HTR-8/SVneo (cell line): ENCODE measurements around the gene CFAP53.
"Not testable (repeated sequence)": the region's sequence is repeated elsewhere in the genome, so short reads cannot be mapped to it uniquely, and the experiment has no call there.

Experiments used
- DNase-seq: peaks from one replicate; pipeline ENCODE4 v3.0.0; 2011; ENCODE audit warnings: low spot score, mixed read lengths; ENCODE audit not compliant: insufficient read length
- FAIRE-seq: peaks from 2 replicates; lab custom pipeline; 2011; peaks lifted over from hg19 to GRCh38; lab: Jason Lieb, UNC

Gene CFAP53

DNA sequence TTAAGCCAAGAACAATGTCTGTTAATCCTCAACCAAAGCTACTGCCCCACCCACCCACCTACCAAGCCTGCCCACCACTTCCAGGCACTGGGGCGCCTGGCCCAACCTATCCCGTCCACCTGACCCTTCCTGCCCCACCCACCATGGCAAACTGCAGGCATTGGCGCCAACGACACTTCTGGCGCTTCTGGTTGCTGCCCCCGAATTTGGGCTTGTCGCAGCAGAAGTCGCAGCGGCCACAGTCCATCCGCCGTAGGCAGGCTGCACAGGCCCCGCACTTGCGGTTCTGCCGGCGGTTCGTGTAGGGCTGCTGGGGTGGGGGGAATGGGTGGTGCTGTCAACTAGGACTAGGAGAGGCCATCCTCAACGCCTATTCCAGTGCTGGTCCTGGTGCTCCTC is 7.7 kb upstream of the CFAP53 start:
- no peak for DNase-seq
- FAIRE-seq = no peak

DNA sequence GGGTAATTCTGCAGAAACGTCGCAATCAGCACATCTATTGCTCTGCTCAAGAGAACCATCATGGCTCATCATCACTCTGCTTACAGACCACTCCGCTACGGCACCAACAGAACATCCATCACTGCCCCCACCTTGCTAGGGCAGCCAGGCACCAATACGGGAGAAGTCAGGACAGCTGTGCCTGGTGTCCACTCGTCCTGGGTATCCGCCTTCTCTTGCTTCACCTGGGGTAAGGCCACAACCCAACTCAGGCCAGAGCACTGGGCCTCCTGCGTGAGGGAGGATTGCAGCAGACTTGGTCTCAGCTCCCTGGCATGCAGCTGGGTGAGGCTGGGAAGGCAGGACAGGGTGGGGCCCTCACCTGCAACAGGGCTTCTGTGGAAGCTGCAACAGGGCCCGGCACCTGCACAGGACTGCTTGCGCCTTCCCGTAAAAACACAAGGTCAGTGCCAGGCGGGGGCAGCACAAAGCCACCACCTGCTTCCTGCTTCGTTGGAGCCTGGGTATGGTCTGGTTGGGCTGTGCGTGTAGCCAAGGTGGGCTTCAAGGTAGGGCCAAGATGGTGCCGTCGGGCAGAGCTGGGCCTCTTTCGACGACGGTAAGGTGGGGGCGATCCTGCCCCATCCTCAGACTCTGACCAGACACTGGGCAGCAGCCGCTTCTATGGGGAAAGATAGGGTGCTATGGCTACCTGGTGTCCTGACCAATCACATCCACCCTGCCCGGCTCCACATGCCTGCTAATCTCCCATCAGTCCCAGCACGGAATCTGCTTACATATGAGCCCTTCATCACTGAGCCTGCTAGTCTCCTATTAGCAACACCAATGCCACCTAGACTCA is 7.1 kb upstream of the CFAP53 start:
- no peak for DNase-seq
- no peak for FAIRE-seq

DNA sequence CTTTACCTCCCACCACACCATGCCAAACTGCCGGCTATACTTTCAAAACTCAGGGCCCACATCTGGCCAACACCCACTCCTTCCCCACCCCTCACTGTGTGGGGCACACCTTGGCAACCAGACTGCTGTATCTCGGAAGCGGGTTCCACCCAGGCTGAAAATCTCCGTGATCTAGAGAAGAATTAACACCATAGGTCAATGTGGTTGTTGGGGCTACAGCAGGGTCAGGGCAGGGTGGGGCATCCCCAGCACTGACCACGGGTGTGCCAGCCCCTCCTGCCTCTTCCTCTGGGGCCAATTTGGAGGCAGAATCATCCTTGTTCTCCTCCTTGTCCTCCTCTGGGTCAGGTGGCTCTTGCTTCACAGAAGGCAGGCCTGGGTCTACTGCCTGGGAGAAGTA is 6.3 kb upstream of the CFAP53 start:
- no peak for DNase-seq
- no peak for FAIRE-seq

DNA sequence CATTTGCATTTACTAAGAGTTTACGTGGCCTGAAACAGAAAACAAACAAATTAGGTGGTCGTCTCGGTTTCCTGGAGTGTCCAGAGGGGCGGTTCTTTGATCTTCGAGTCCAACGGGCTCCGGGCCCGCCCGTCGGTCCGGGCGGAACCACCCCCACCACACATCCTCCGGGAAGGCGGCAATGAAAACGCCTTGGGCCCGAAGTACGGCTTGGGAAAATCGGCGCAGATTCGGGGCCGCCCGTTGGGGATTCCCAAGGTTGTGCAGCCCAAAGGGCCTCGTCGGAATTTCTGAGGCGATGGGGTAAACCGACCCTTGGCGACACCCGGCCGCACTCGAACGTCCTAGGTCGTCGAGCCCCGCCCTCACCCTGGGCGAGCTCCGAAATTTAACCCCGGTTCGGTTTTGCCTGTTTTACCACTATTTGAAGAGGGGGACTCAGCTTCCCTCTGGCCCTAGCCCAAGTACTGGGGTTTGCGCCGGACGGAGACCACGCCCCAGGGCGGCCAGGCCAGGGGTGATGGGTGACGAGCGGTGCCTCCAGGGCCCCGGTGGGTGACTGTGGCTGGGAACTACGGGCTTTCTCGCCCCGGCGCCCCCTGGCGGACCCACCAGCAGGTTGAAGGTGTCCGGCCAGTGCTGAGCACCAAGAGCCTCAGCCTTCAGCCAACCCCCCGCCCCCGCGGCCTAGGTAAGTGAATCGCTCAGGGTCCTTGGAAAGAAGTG is 1.9 kb upstream of the CFAP53 start:
- no peak for FAIRE-seq
- DNase-seq = no peak

DNA sequence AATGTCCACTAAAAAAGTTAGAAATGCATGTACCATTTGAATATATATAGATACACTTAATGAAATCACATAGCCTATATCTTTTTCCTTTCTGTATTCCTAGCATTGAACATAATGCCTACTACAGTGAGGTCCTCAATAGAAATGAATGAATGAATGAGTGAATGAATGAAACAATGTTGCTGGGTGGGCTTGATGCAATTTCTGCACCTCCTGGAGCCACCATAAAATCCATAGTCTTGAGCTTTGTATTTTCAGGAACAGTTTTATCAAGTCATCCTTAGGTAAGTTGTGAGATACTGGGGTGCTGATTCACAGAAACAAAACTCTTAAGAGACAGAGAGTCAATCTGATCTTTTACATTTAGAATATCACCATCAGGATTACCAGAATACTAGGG is 3.3 kb downstream of the CFAP53 start:
- FAIRE-seq = no peak
- DNase-seq = no peak

DNA sequence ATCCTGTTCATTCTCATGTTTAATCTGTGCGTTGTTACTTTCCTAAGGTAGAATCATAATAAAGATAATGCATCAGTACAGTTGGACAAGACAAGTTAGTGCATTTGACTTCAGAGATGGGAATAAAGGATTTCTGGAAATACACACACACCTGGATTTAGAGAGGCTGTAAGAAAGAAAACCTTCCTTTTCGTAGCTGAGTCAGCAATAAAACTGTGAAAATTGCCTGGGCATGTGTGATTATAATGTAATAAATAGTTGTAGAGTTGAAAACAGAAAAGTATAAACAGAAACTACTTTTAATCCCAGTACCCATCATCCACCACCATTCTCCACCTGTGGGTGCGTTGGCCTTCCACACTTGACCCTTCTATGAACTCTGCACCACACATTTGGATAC is 15.4 kb downstream of the CFAP53 start:
- no peak for FAIRE-seq
- DNase-seq = no peak

DNA sequence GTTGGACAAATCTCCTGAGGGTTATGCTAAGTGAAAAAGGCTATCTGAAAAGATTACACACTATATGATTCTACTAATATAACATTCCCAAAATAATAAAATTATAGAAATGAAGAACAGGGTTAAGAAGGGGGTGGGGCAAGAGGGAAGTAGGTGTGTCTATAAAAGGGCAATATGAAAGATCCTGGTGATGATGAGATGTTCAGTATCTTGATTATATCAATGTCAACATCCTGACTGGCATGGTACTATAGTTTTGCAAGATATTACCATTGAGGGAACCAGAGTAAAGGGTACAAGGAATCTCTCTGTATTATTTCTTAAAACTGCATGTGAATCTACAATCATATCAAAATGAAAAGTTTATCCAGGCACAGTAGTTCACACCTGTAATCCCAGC is 16.7 kb downstream of the CFAP53 start:
- no peak for FAIRE-seq
- no peak for DNase-seq

DNA sequence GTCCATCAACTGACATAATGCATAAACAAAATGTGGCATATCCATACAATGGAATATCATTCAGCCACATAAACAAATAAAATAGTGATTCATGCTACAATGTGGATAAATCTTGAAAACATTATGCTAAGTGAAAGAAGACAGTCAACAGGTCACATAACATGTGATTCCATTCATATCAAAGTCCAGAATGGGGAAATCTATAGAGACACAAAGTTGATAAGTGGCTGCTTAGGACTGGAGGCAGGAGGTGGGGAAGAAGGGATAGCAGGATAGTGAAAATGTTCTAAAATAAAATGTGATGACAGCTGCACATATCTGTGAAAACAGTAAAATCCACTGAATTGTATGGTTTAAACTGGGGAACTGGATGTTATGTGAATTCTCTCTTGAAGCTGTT is 18.7 kb downstream of the CFAP53 start:
- DNase-seq (no peak), FAIRE-seq (no peak)

DNA sequence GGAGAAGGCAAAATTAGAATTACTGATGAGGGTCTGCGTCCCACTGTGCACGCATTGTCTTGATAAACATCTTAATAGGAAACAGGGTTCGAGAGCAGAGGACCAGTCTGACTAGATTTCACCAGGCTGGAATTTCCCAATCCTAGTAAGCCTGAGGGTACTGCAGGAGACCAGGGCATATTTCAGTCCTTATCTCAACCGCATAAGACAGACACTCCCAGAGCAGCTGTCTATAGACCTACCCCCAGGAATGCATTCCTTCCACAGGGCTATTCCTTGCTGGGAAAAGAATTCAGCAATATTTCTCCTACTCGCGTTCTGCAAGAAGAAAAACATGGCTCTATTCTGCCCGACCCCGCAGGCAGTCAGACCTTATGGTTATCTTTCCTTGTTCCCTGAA is 24.5 kb downstream of the CFAP53 start:
- DNase-seq, FAIRE-seq: not testable (repeated sequence)

DNA sequence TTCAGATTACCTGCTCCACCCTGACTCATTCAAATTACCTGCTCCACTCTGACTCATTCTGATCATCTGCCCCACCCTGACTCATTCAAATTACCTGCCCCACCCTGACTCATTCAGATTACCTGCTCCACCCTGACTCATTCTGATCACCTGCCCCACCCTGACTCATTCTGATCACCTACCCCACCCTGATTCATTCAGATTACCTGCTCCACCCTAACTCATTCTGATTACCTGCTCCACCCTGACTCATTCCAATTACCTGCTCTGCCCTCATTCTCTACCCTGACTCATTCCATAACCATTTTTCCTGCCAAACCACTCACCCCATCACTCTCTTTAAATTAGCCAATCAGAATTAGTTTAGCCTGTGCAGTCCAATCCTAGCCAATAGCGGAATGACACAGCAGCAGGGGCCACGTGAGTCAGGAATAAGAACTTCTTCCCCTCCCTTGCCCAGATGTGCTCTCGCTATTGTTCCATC is 26.2 kb downstream of the CFAP53 start:
- DNase-seq = no peak
- no peak for FAIRE-seq

DNA sequence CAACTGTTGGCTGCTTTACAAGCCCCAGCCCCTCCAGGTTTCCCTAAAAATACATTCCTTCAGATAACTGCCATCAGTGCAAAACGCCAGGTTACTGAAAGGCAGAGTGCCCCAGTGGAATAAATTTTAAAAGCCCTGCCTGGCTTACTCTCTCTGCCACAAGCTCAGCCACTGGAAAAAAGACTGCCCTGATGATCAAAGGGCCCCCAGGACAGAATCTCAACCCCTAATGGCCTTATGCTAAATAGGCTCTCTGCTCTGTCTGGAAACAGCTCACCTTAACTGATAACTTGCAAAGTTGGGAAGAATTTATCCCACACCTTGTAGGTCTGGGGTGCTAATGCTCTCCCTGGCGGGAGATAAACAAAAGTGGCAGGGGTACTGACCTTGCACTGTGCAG is 33.9 kb downstream of the CFAP53 start:
- DNase-seq = no peak
- no peak for FAIRE-seq

DNA sequence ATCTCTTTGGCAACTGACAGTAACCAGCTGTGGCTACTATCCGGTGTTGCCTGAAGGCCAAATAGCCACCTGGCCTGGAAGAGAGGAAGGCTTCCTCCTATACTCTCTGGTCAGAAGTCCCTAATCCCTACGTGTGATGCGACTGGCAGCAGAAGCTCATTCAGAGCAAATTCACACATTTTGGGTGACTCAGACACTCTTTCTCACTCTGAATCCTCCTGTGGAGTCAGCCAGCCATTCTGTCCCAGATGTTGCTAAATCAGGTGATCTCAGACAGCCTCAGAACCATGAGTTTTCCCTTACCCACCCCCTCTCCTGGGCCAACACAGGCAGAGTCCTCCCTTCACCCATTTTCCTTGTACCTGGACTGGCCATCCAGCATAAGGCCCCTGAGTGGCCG is 34.7 kb downstream of the CFAP53 start:
- no peak for FAIRE-seq

DNA sequence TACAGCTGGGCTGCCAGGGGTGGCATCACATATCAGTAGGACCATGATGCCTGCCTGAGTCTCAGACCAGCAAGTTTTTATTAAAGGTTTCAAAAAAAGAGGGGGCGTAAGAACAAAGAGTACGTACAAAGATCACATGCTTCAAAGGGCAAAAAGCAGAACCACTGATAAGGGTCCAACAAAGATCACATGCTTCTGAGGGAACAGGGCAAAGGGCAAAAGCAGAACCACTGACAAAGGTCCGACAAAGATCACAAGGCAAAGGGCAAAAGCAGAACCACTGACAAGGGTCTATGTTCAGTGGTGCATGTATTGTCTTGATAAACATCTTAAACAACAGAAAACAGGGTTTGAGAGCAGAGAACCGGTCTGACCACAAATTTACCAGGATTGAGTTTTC is 46.0 kb downstream of the CFAP53 start:
- FAIRE-seq, DNase-seq: not testable (repeated sequence)

More for the DNA sequence above, 34.7 kb downstream of the CFAP53 start:
- no peak for DNase-seq

DNA sequence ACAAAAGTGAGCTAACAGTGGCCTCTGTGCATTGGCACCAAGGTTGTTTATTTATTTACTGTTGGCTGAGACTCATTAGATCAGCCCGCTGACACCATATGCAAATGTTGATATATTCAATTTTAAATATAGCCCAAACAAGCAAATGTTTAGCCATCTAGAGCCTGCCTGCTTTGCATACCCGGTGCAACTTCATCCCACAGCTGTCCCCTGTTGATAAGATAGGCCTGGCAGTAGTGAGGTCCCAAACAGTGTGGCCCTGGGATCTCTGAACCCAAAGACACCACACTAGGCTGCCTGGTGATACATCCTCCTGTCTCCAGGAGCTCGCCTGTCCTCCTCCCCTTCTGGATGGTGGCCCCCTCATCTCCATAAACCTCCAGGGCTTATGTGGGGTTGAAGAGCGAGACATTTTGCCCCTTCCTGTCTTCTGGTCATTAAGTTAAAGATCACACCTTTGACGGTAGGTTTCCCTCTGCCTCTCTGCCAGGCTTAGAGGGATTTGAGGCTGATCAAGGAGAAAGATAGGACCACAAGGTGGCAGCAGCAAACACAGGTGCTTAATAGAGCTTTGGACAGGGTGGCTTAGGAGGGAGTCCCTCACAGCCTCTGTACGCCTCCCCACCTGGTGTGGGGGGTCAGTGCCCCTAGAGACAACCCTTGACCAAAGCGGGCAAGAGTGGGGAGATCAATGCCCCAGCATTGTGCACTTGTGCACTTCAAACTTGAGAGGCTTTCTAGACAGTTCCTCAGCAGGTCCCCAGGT is 47.7 kb downstream of the CFAP53 start:
- no peak for FAIRE-seq
- DNase-seq = no peak

DNA sequence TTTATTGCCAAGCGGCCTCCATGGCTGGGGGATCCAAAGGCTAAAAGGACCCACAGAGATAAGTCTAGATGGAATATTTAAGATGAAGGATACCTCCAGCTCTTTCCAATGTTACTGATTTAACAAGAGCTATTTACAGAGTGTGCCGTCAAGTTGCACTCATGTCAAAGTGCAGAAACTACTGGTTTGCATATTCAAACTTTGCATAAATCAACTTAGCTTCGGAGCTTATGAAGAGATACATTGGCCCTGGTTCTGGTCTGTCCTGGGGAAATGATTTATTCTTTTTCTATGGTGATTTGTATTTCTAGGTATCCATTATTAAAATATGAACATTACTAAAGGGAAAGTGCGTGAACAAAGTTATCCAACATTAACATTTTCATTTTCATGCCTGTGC is 57.0 kb downstream of the CFAP53 start:
- FAIRE-seq (no peak), DNase-seq (no peak)

DNA sequence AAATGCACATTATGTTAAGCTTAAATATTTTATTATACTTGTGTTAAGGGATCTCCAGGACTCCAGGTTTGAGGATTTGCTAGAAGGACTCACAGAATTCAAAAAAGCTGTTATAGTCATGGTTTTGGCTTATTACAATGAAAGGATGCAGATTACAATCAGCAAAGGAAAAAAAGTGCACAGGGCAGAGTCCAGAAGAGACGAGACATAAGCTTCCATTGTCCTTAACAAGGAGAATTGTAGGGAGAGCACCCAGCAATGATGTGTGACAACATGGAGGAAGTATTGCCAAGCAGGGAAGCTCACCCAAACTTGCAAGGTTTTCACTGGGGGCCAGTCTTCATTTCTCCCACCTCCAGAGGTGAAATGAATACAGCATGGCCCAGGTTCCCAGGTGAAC is 58.6 kb downstream of the CFAP53 start:
- no peak for DNase-seq
- FAIRE-seq = no peak

DNA sequence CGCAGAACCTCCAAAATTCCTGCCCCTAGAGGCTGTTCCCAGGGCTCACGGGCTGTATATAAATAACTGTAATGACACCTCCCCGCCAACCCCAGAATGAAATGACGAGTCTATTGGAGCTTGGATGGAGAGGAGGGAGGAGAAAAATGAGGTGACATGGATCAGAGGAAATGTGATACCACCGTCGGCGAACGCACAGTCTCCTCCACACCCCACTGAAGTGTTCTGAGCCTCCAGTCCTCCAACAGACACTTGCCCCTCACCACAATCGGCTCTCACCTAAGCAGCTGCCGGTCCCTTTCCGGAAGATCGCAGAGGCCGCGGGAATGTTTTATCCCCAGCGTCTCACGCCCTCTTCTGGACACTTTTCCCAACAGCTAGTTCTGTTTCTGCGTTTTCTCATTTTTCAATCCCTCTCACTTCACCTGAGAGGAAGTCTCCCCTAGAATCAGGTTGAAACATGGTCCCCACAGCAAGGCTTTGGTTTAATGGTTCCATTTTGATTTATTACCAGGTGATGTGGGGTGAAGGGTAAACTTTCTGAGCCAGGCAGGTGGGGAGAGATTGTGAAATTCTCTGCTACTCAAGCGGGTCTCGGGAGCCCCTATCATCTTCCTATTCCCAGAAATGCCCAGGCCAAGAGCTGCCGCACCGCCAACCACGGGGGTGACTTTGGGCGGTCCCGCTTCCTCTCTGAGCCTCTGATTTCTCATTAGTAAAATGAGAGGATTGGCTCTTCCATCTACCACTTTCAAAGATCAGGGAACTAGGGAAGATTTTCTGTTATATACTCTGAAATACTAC is 62.3 kb downstream of the CFAP53 start:
- FAIRE-seq (no peak), DNase-seq (peak; percentile 17)

DNA sequence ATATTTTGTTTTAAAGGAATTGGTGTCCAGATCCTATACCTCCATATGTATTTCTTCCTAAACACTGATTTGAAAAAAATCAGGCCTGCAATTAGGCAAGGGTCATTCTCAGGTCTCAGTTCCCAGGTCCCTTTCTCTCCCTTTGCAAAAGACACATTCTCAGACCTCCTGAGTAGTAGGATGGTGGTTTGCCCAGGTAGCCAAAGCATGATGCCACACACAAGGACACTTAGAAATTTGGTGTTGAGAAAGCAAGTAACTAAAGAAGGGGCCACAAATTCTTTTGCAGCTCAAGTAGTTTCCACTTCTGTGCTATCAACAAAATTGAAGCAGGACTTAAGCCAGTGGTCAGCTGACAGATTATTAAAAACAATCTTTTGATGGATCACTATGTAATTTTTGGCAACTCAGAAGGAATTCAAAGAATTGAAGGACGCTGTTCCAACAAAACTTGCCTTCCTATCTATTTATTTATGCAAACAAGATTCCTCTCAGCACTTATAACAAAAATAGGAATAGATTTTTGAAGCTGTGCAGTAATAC is 64.7 kb downstream of the CFAP53 start:
- no peak for DNase-seq
- no peak for FAIRE-seq

DNA sequence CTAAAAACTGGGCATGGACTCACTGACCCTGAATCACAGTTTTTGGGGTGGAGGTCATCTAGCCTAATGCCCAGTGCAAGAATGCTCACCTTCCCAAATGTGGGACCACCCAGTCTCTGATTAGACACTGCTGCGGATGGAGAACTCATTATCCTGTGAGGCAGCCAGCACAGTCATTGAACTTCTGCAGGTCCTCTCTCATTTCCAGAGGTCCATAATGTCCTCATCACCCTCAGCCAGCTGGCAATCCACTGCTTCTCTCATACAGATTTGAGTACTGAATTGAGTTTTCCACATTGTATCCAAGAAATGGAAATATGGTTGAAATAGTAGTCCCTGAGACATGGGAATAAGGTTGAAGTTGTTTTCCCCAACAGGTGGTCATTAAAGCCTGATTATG is 66.4 kb downstream of the CFAP53 start:
- FAIRE-seq = no peak
- DNase-seq = no peak
